HepG2 (cell line): Measurements from ENCODE around the gene COASY. TPM values are rescaled to one million over a fixed set of nuclear protein-coding genes. Genes with fewer than 3 reads are reported as not detected.
A peak's percentile ranks its signal among the peaks of the same experiment; 100 is the strongest.

ENCODE experiments used
- BORCS8-MEF2B ChIP-seq: sonication (generic); formaldehyde crosslinking; IDR thresholded peaks from 2 replicates; pipeline ENCODE4 v1.8.0; 2022; ENCODE audit warnings: mild to moderate bottlenecking, missing genetic modification reagents
- HINFP ChIP-seq: sonication (generic); formaldehyde crosslinking; IDR thresholded peaks from 2 replicates; pipeline ENCODE4 v1.4.0; 2020; ENCODE audit warnings: low read depth, mild to moderate bottlenecking, missing genetic modification reagents
- MBD4 ChIP-seq: IDR thresholded peaks from 2 replicates; pipeline ENCODE4 v1.6.1; 2012; ENCODE audit warnings: low read length, inconsistent platforms, borderline replicate concordance
- MTF2 ChIP-seq: sonication (generic); formaldehyde crosslinking; IDR thresholded peaks from 2 replicates; pipeline ENCODE4 v1.5.0; 2020; ENCODE audit warnings: missing genetic modification reagents, borderline replicate concordance
- SP1 ChIP-seq, 2 experiments: fragments of 450-650 bp in 1 of 2; sonication (generic) in 1 of 2; formaldehyde crosslinking in 1 of 2; IDR thresholded peaks; 2 replicates each; pipeline versions ENCODE4 v1.4.0 to v1.6.1; 2016 to 2020; ENCODE audit warnings: missing genetic modification reagents in 1 of 2
- ZFP36L1 ChIP-seq: sonication (generic); formaldehyde crosslinking; IDR thresholded peaks from 2 replicates; pipeline ENCODE4 v1.8.0; 2022; ENCODE audit warnings: mild to moderate bottlenecking, missing genetic modification reagents, moderate library complexity
- ZNF432 ChIP-seq: sonication (generic); formaldehyde crosslinking; IDR thresholded peaks from 2 replicates; pipeline ENCODE4 v1.5.0; 2020; ENCODE audit warnings: missing genetic modification reagents, mild to moderate bottlenecking, borderline replicate concordance
- ZNF496 ChIP-seq: sonication (generic); formaldehyde crosslinking; IDR thresholded peaks from 2 replicates; pipeline ENCODE4 v1.8.1; 2023; ENCODE audit warnings: mild to moderate bottlenecking, moderate library complexity, missing genetic modification reagents; ENCODE audit not compliant: insufficient replicate concordance
- polyA plus RNA-seq, 8 experiments: library from polyadenylated mRNA; depleted of rRNA in 3 of 8; stranded (reverse) in 7 of 8; unstranded in 1 of 8; fragments of >200 nt; fragmentation: Illumina TruSeq in 4 of 8; extraction: Trizol in 4 of 8; gene quantifications; 2 replicates each; pipeline versions ENCODE4 v1.2.1 to v1.2.3, GENCODE V29; 2011 to 2016; ENCODE audit warnings: low read depth in 4 of 8, missing spikeins in 1 of 8, mixed read lengths in 1 of 8; ENCODE audit not compliant: insufficient read depth in 1 of 8
- total RNA-seq, 5 experiments: library from RNA; depleted of rRNA; stranded (reverse); fragments of >200 nt; fragmentation: Illumina TruSeq; extraction: Trizol; gene quantifications; 2 replicates each; pipeline ENCODE4 v1.2.3, GENCODE V29; 2016; ENCODE audit warnings: low read depth in 1 of 5
- TF ChIP-seq, protein P1 (sequence below): sonication (generic); formaldehyde crosslinking; IDR thresholded peaks from 2 replicates; pipeline ENCODE4 v1.4.0; 2020; ENCODE audit warnings: low read depth, mild to moderate bottlenecking, missing genetic modification reagents
- TF ChIP-seq, protein P2 (sequence below), 2 experiments: sonication (generic) in 1 of 2; formaldehyde crosslinking in 1 of 2; IDR thresholded peaks; 2 replicates each; pipeline versions ENCODE4 v1.4.0 to v1.6.1; 2018 to 2020; ENCODE audit warnings: missing genetic modification reagents in 2 of 2, borderline replicate concordance in 1 of 2, low read depth in 1 of 2, mild to moderate bottlenecking in 1 of 2, missing biosample characterization in 1 of 2
- TF ChIP-seq, protein P3 (sequence below), 2 experiments: fragments of 450-650 bp in 1 of 2; sonication (generic) in 1 of 2; formaldehyde crosslinking in 1 of 2; IDR thresholded peaks; 2 replicates each; pipeline versions ENCODE4 v1.6.1 to v1.8.0; 2016 to 2022; ENCODE audit warnings: antibody characterized with exemption in 1 of 2, mild to moderate bottlenecking in 1 of 2, missing genetic modification reagents in 1 of 2

COASY gene
- total and polyA plus RNA-seq, 2 of the 13 experiments (the other 11 are each of a cell fraction or from before 2014, with no cell fraction given) = 90.7 to 125 TPM

DNA sequence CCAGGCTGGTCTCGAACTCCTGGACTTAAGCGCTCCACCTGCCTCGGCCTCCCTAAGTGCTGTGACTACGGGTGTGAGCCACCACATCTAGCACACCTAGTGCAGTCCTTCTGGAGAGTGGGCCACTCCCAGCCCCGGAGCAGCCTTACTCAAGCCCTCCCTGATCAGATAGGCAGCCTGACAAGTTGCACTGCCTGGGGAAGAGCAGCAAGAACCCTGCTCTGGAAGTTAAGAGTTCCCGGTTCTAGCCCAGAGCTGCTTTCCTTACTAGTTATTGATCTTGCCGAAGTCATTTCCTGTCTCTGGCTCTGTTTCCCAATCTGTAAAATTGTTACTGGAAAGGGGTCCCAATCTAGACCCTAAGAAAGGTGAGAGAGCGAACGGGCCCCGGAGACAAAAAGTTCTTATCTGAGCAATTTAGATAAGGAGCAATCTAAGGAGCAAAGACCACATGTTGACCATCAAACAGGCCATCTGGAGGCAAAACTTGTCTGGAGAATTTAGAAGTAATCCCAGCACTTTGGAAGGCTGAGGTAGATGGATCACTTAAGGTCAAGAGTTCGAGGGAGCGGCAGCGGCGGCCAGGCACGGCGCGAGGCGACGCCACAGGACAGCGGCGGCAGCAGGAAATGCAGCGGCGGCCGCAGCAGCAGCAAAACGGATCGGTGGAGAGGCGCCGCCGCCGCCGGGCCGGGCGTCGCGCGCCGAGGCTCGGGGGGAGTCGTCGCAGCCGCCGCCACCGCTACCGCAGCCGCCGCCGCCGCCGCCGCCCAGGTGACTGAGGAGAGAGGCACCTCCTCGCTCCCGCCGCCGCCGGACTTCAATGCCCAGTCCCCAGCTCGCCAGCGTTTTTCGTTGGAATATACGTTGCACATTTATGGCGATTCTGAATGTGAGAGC lies 30.2 kb upstream of the COASY start (continued):
- TF ChIP-seq MTF2 (peak; percentile 11; the same call in 1 of the 2 replicates), ZFP36L1 (CRISPR knock-in tag) (no peak), HINFP (CRISPR knock-in tag) (no peak; the same call in 1 of the 2 replicates), SP1 (IDR thresholded peaks at IDR 0.05) (no peak), SP1 (CRISPR knock-in tag; IDR thresholded peaks at IDR 0.05) (0 out of 2 replicates have a peak, but pooled peaks have one; percentile 4), ZNF496 (CRISPR knock-in tag) (no peak), MBD4 (no peak), BORCS8-MEF2B (CRISPR knock-in tag) (0 out of 2 replicates have a peak, but pooled peaks have one; percentile 18), ZNF432 (CRISPR knock-in tag) (no peak)
- TF ChIP-seq, protein P1, sequence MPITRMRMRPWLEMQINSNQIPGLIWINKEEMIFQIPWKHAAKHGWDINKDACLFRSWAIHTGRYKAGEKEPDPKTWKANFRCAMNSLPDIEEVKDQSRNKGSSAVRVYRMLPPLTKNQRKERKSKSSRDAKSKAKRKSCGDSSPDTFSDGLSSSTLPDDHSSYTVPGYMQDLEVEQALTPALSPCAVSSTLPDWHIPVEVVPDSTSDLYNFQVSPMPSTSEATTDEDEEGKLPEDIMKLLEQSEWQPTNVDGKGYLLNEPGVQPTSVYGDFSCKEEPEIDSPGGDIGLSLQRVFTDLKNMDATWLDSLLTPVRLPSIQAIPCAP (CRISPR knock-in tag) = no peak
- TF ChIP-seq, protein P2, sequence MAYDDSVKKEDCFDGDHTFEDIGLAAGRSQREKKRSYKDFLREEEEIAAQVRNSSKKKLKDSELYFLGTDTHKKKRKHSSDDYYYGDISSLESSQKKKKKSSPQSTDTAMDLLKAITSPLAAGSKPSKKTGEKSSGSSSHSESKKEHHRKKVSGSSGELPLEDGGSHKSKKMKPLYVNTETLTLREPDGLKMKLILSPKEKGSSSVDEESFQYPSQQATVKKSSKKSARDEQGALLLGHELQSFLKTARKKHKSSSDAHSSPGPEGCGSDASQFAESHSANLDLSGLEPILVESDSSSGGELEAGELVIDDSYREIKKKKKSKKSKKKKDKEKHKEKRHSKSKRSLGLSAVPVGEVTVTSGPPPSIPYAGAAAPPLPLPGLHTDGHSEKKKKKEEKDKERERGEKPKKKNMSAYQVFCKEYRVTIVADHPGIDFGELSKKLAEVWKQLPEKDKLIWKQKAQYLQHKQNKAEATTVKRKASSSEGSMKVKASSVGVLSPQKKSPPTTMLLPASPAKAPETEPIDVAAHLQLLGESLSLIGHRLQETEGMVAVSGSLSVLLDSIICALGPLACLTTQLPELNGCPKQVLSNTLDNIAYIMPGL (CRISPR knock-in tag; IDR thresholded peaks at IDR 0.05; ENCODE audit: borderline replicate concordance in 1 of 2, low read depth in 1 of 2) = peak; percentile 57 to 70; a peak in 3 of 4 replicates
- TF ChIP-seq, protein P3, sequence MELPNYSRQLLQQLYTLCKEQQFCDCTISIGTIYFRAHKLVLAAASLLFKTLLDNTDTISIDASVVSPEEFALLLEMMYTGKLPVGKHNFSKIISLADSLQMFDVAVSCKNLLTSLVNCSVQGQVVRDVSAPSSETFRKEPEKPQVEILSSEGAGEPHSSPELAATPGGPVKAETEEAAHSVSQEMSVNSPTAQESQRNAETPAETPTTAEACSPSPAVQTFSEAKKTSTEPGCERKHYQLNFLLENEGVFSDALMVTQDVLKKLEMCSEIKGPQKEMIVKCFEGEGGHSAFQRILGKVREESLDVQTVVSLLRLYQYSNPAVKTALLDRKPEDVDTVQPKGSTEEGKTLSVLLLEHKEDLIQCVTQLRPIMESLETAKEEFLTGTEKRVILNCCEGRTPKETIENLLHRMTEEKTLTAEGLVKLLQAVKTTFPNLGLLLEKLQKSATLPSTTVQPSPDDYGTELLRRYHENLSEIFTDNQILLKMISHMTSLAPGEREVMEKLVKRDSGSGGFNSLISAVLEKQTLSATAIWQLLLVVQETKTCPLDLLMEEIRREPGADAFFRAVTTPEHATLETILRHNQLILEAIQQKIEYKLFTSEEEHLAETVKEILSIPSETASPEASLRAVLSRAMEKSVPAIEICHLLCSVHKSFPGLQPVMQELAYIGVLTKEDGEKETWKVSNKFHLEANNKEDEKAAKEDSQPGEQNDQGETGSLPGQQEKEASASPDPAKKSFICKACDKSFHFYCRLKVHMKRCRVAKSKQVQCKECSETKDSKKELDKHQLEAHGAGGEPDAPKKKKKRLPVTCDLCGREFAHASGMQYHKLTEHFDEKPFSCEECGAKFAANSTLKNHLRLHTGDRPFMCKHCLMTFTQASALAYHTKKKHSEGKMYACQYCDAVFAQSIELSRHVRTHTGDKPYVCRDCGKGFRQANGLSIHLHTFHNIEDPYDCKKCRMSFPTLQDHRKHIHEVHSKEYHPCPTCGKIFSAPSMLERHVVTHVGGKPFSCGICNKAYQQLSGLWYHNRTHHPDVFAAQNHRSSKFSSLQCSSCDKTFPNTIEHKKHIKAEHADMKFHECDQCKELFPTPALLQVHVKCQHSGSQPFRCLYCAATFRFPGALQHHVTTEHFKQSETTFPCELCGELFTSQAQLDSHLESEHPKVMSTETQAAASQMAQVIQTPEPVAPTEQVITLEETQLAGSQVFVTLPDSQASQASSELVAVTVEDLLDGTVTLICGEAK (IDR thresholded peaks at IDR 0.05) = no peak
- TF ChIP-seq, protein P3 (CRISPR knock-in tag; IDR thresholded peaks at IDR 0.05) = no peak; the same call in 1 of the 2 replicates
